CD8-positive, alpha-beta memory T cell (primary cell): ENCODE results near the gene P3H2. TPM values are rescaled to one million over a fixed set of nuclear protein-coding genes. Genes with fewer than 3 reads are reported as not detected.

Experiments
- CTCF ChIA-PET: fragments of 350-600 bp; sonication (Branson Sonifier 250); formaldehyde crosslinking; loops from one replicate; lab custom pipeline; 2021; ENCODE audit warnings: antibody characterized with exemption; lab: Charles Lee
- POLR2A ChIA-PET: fragments of 350-600 bp; sonication (Branson Sonifier 250); formaldehyde crosslinking; loops from one replicate; lab custom pipeline; 2021; ENCODE audit warnings: antibody characterized with exemption; lab: Charles Lee
- DNase-seq, 5 donors: peaks; one replicate each; pipeline versions ENCODE4 v3.0.0 to v3.0.0-alpha.2; 2020 to 2022; ENCODE audit warnings: mixed read lengths in 1 of 5
- H3K27ac ChIP-seq: one replicate; pipeline ENCODE4 v1.7.0; 2013; ENCODE audit warnings: low read depth, mild to moderate bottlenecking, low read length, moderate library complexity
- H3K27me3 ChIP-seq: 2 replicates; pipeline ENCODE4 v1.7.0; 2013; ENCODE audit warnings: low read length, mild to moderate bottlenecking; ENCODE audit not compliant: insufficient read depth, poor library complexity, severe bottlenecking
- H3K36me3 ChIP-seq: 2 replicates; pipeline ENCODE4 v1.7.0; 2013; ENCODE audit warnings: mild to moderate bottlenecking, low read length, moderate library complexity; ENCODE audit not compliant: insufficient read depth
- H3K4me1 ChIP-seq: 2 replicates; pipeline ENCODE4 v1.7.0; 2013; ENCODE audit warnings: mild to moderate bottlenecking, low read length, moderate library complexity; ENCODE audit not compliant: insufficient read depth
- H3K4me3 ChIP-seq: 2 replicates; pipeline ENCODE4 v1.7.0; 2013; ENCODE audit warnings: mild to moderate bottlenecking, low read length
- H3K9me3 ChIP-seq: 2 replicates; pipeline ENCODE4 v1.7.0; 2013; ENCODE audit warnings: mild to moderate bottlenecking, low read length
- H3K27ac Mint-ChIP-seq, 8 donors: one replicate each; pipeline ENCODE4 v1.8.0; 2020 to 2021; ENCODE audit warnings: mixed read lengths in 8 of 8, mild to moderate bottlenecking in 6 of 8, inconsistent platforms in 3 of 8, moderate library complexity in 3 of 8
- H3K27me3 Mint-ChIP-seq, 2 donors: one replicate each; pipeline ENCODE4 v1.8.0; 2020 to 2021; ENCODE audit warnings: mixed read lengths in 2 of 2, mild to moderate bottlenecking in 1 of 2, moderate library complexity in 1 of 2
- H3K36me3 Mint-ChIP-seq, 3 donors: one replicate each; pipeline ENCODE4 v1.8.0; 2020 to 2021; ENCODE audit warnings: mixed read lengths in 3 of 3, inconsistent platforms in 1 of 3, mild to moderate bottlenecking in 1 of 3
- H3K4me1 Mint-ChIP-seq, 3 donors: one replicate each; pipeline ENCODE4 v1.8.0; 2020 to 2021; ENCODE audit warnings: mixed read lengths in 3 of 3, inconsistent platforms in 1 of 3, mild to moderate bottlenecking in 1 of 3
- H3K4me3 Mint-ChIP-seq, 7 donors: one replicate each; pipeline ENCODE4 v1.8.0; 2020 to 2021; ENCODE audit warnings: mixed read lengths in 7 of 7, mild to moderate bottlenecking in 6 of 7, moderate library complexity in 4 of 7, inconsistent platforms in 2 of 7
- H3K9me3 Mint-ChIP-seq, 5 donors: one replicate each; pipeline ENCODE4 v1.8.0; 2020 to 2022; ENCODE audit warnings: mixed read lengths in 5 of 5, mild to moderate bottlenecking in 3 of 5, moderate library complexity in 2 of 5, inconsistent platforms in 1 of 5
- polyA plus RNA-seq: library from polyadenylated mRNA; unstranded; fragments of 300-500 nt; fragmentation: Illumina TruSeq; gene quantifications from one replicate; pipeline ENCODE4 v1.2.3, GENCODE V29; 2021
- total RNA-seq, 2 experiments: library from RNA; stranded (reverse); gene quantifications; one replicate each; pipeline ENCODE4 v1.2.3, GENCODE V29; 2021

Gene P3H2
- total and polyA plus RNA-seq, 3 experiments from 2014 or later = not detected

DNA sequence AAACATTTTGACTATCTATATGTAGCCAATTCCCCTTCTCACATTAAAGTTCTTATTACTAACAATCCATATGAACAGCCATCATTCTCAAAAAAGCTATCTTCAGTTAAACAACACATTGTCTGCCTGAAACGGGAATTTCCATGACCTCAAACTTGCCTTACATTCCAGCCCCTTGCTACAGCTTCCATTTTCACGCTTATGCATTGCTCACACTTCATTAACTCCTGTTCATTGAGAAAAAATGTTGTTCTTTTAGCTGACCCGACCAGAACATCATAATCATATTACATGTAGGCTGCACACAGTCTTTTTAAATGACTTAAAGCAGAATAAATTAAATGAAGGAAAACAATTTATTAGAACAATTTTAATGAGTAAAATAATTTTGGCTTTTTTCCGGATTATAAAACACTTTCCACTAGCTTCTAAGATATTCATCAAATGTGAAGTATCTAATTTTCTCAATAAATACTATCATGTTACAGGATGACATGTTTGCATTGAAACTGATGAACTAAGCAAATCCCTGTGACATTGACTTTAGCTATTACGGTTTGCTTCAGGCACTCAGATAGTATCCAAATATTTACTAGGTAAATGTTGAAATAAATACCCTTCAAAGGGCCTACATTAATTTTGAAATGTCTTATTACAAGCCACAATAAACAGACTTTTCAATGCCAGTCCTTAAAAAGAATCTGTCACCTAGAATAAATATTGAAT, 49.9 kb downstream of the P3H2 start:
- peaks cover 3 to 19% of the 10 kb centered on the region in 2 donors for H3K27me3 Mint-ChIP-seq

GRCh38 chr3:190065204-190065603, 55.5 kb downstream of the P3H2 start:
- H3K36me3 ChIP-seq = no peaks in the 10 kb centered on the region
- Mint-ChIP-seq H3K9me3 (peaks cover 0 to 3% (median 0%) of the 10 kb centered on the region in 5 donors), H3K27ac (no peak overlapping the region), H3K4me1 (no peaks in the 10 kb centered on the region), H3K36me3 (no peaks in the 10 kb centered on the region), H3K4me3 (no peak overlapping the region), H3K27me3 (peaks cover 0 to 10% of the 10 kb centered on the region in 2 donors)
- ChIA-PET POLR2A (no interaction called here), CTCF (no interaction called here)
- H3K4me3 ChIP-seq = no peak overlapping the region
- H3K4me1 ChIP-seq = no peaks in the 10 kb centered on the region
- H3K27me3 ChIP-seq = no peaks in the 10 kb centered on the region
- no peak overlapping the region for H3K27ac ChIP-seq
- DNase-seq = no peak
- no peaks in the 10 kb centered on the region for H3K9me3 ChIP-seq

More for the DNA sequence above, 49.9 kb downstream of the P3H2 start:
- H3K9me3 Mint-ChIP-seq = peaks cover 0 to 6% (median 0%) of the 10 kb centered on the region in 5 donors
- DNase-seq = no peak
- H3K4me1 ChIP-seq = no peaks in the 10 kb centered on the region
- no peak overlapping the region for H3K27ac ChIP-seq
- H3K4me3 Mint-ChIP-seq = no peak overlapping the region
- no peaks in the 10 kb centered on the region for H3K9me3 ChIP-seq
- ChIA-PET POLR2A (no interaction called here), CTCF (no interaction called here)
- no peaks in the 10 kb centered on the region for H3K36me3 Mint-ChIP-seq
- no peaks in the 10 kb centered on the region for H3K27me3 ChIP-seq
- no peak overlapping the region for H3K4me3 ChIP-seq
- no peak overlapping the region for H3K27ac Mint-ChIP-seq
- H3K36me3 ChIP-seq = no peaks in the 10 kb centered on the region
- H3K4me1 Mint-ChIP-seq = no peaks in the 10 kb centered on the region

GRCh38 chr3:190064659-190065058, 56.0 kb downstream of the P3H2 start:
- H3K36me3 ChIP-seq = no peaks in the 10 kb centered on the region
- no peaks in the 10 kb centered on the region for H3K27me3 ChIP-seq
- no peaks in the 10 kb centered on the region for H3K9me3 ChIP-seq
- Mint-ChIP-seq H3K9me3 (peaks cover 0 to 3% (median 0%) of the 10 kb centered on the region in 5 donors), H3K4me1 (no peaks in the 10 kb centered on the region), H3K27ac (no peak overlapping the region), H3K4me3 (no peak overlapping the region), H3K36me3 (no peaks in the 10 kb centered on the region), H3K27me3 (peaks cover 0 to 10% of the 10 kb centered on the region in 2 donors)
- CTCF ChIA-PET = no interaction called here
- DNase-seq = no peak
- POLR2A ChIA-PET = no interaction called here
- no peak overlapping the region for H3K27ac ChIP-seq
- H3K4me1 ChIP-seq = no peaks in the 10 kb centered on the region
- H3K4me3 ChIP-seq = no peak overlapping the region

DNA sequence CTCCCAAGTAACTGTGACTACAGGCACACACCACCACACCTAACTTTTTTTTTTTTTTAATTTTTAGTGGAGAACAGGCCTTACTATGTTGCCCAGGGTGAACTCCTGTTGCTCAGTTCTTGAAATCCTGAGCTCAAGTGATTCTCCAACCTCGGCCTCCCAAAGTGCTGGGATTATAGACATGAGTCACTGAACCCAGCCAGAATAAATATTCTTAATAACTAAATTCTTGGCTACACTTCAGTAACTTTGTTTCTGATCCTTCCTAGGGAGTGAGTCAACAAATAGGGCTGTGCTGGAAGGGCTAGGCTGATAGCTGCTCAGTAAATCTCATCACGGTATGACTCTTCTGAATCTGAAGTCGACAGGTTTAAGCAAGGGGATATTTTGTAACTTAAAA, 56.6 kb downstream of the P3H2 start:
- no peaks in the 10 kb centered on the region for H3K4me1 Mint-ChIP-seq
- H3K9me3 ChIP-seq = no peaks in the 10 kb centered on the region
- H3K9me3 Mint-ChIP-seq = peaks cover 0 to 3% (median 0%) of the 10 kb centered on the region in 5 donors
- POLR2A ChIA-PET = no interaction called here
- no peak overlapping the region for H3K27ac ChIP-seq
- no peaks in the 10 kb centered on the region for H3K36me3 ChIP-seq
- DNase-seq = no peak
- H3K4me3 ChIP-seq = no peak overlapping the region
- no peaks in the 10 kb centered on the region for H3K27me3 ChIP-seq
- H3K4me1 ChIP-seq = no peaks in the 10 kb centered on the region
- H3K4me3 Mint-ChIP-seq = no peak overlapping the region
- no peak overlapping the region for H3K27ac Mint-ChIP-seq
- CTCF ChIA-PET = no interaction called here
- H3K27me3 Mint-ChIP-seq = peaks cover 3 to 10% of the 10 kb centered on the region in 2 donors
- no peaks in the 10 kb centered on the region for H3K36me3 Mint-ChIP-seq

GRCh38 chr3:190063490-190063889, 57.2 kb downstream of the P3H2 start:
- no peak for DNase-seq
- Mint-ChIP-seq H3K27me3 (peaks cover 3 to 10% of the 10 kb centered on the region in 2 donors), H3K9me3 (peaks cover 0 to 3% (median 0%) of the 10 kb centered on the region in 5 donors), H3K36me3 (no peaks in the 10 kb centered on the region), H3K4me1 (no peaks in the 10 kb centered on the region), H3K4me3 (no peak overlapping the region), H3K27ac (no peak overlapping the region)
- H3K4me3 ChIP-seq = no peak overlapping the region
- no peaks in the 10 kb centered on the region for H3K4me1 ChIP-seq
- no peaks in the 10 kb centered on the region for H3K36me3 ChIP-seq
- H3K27ac ChIP-seq = no peak overlapping the region
- ChIA-PET CTCF (no interaction called here), POLR2A (no interaction called here)
- H3K9me3 ChIP-seq = no peaks in the 10 kb centered on the region
- no peaks in the 10 kb centered on the region for H3K27me3 ChIP-seq

DNA sequence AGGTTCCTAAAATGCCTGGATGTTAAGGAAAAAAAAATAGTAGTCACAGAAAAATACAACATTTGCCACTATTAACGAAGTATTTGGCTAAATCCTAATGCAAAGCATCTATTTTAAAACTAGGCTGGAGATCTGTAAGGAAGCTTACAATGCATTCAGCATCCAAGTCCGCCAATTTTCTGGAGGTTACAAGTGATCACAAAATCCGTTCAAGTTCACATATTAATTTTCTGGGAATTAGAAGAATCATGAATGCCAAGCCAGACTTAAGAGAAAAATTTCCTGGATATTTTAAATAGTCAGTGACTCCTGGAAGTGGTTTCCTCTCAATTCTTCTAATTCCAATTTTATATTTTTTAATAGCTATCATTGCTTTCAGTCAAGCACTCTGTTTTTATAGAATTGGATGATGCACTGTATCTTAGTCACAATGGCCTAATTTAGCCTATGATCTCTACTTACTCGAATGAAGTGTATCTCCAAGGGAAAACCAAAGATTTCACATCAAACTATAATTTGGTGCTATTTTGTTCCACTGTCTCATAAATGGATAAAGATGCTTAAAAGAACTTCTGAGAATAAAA, 60.4 kb downstream of the P3H2 start:
- Mint-ChIP-seq H3K36me3 (no peaks in the 10 kb centered on the region), H3K9me3 (no peaks in the 10 kb centered on the region), H3K27me3 (peaks cover 5 to 10% of the 10 kb centered on the region in 2 donors), H3K4me3 (no peak overlapping the region), H3K27ac (no peak overlapping the region), H3K4me1 (no peaks in the 10 kb centered on the region)
- ChIA-PET POLR2A (no interaction called here), CTCF (no interaction called here)
- Histone ChIP-seq H3K27me3 (no peaks in the 10 kb centered on the region), H3K4me1 (no peaks in the 10 kb centered on the region), H3K27ac (no peak overlapping the region), H3K36me3 (no peaks in the 10 kb centered on the region), H3K4me3 (no peak overlapping the region), H3K9me3 (no peaks in the 10 kb centered on the region)
- no peak for DNase-seq

DNA sequence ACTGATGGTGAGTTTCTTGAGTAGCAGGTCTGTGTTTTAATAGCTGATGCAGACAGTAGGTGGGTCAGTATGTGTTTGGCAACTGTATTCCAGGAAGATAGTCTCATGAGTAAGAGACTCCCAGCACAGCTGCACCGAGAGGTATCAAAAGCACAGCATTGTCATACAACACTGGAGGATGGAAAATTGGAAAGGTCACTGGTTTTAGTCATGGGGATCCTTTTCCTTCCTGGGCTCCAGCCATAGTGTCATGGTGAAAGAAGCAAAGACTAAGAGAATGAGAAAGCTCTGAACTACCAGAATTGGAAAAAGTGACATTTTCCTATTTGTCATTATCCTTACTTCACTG, 61.5 kb downstream of the P3H2 start:
- H3K27ac ChIP-seq = no peak overlapping the region
- Mint-ChIP-seq H3K4me1 (no peaks in the 10 kb centered on the region), H3K27ac (no peak overlapping the region), H3K4me3 (no peak overlapping the region), H3K36me3 (no peaks in the 10 kb centered on the region), H3K27me3 (peaks cover 6 to 10% of the 10 kb centered on the region in 2 donors), H3K9me3 (no peaks in the 10 kb centered on the region)
- ChIA-PET CTCF (no interaction called here), POLR2A (no interaction called here)
- H3K4me1 ChIP-seq = no peaks in the 10 kb centered on the region
- no peaks in the 10 kb centered on the region for H3K27me3 ChIP-seq
- H3K9me3 ChIP-seq = no peaks in the 10 kb centered on the region
- no peak for DNase-seq
- H3K36me3 ChIP-seq = no peaks in the 10 kb centered on the region
- no peak overlapping the region for H3K4me3 ChIP-seq

GRCh38 chr3:190058521-190059241, 62.0 kb downstream of the P3H2 start:
- no peaks in the 10 kb centered on the region for H3K36me3 Mint-ChIP-seq
- no peak overlapping the region for H3K27ac Mint-ChIP-seq
- no peak for DNase-seq
- Histone ChIP-seq H3K27ac (no peak overlapping the region), H3K27me3 (no peaks in the 10 kb centered on the region), H3K36me3 (no peaks in the 10 kb centered on the region), H3K4me3 (no peak overlapping the region), H3K9me3 (no peaks in the 10 kb centered on the region), H3K4me1 (no peaks in the 10 kb centered on the region)
- CTCF ChIA-PET = no interaction called here
- POLR2A ChIA-PET = no interaction called here
- H3K27me3 Mint-ChIP-seq = peaks cover 8% of the 10 kb centered on the region in 2 donors
- no peaks in the 10 kb centered on the region for H3K9me3 Mint-ChIP-seq
- H3K4me1 Mint-ChIP-seq = no peaks in the 10 kb centered on the region
- H3K4me3 Mint-ChIP-seq = no peak overlapping the region
